HepG2 (cell line): ENCODE results near the gene KCNQ5. TPM values are rescaled to one million over a fixed set of nuclear protein-coding genes. Genes with fewer than 3 reads are reported as not detected.

Experiments used
- ATAC-seq: fragments of 200-7000 bp; cut with Tn5 transposase; 3 replicates; pipeline ENCODE4 v1.9.1; 2020; ENCODE audit warnings: mild to moderate bottlenecking, moderate library complexity
- BruUV-seq: library from RNA; stranded (reverse); fragments of 400-500 nt; replicated peaks from 2 replicates; lab custom pipeline; 2021; lab: Mats Ljungman, UMichigan
- CTCF ChIA-PET: fragments of 300-600 bp; formaldehyde crosslinking; extraction: SDS; loops from one replicate; lab custom pipeline; 2021; ENCODE audit warnings: low total read pairs, inconsistent platforms, low intra/inter-chr PET ratio; lab: Yijun Ruan, JAX
- POLR2A ChIA-PET: fragments of 350-600 bp; sonication (Branson Sonifier 250); formaldehyde crosslinking; loops from one replicate; lab custom pipeline; 2020; ENCODE audit warnings: antibody characterized with exemption, inconsistent platforms; lab: Yijun Ruan, JAX
- DNase-seq: peaks from one replicate; pipeline ENCODE4 v3.0.0-alpha.2; 2015; ENCODE audit warnings: low spot score
- FAIRE-seq: peaks from 3 replicates; lab custom pipeline; 2011; peaks lifted over from hg19 to GRCh38; lab: Jason Lieb, UNC
- H2AFZ ChIP-seq: one replicate; pipeline ENCODE4 v1.6.1; 2011; ENCODE audit warnings: low read length, inconsistent platforms
- H3K27ac ChIP-seq: fragments of 300-600 bp; 3 replicates; pipeline ENCODE4 v1.8.0; 2011; ENCODE audit warnings: mixed run types, mild to moderate bottlenecking, mixed read lengths, low read length, inconsistent platforms; ENCODE audit not compliant: insufficient read depth; ENCODE audit errors: extremely low read length
- H3K27me3 ChIP-seq, 2 experiments: fragments of 200-600 bp in 1 of 2; 2 replicates in 1 of 2; 3 replicates in 1 of 2; pipeline versions ENCODE4 v1.6.0 to v1.8.0; 2011; ENCODE audit warnings: low read length in 2 of 2, mild to moderate bottlenecking in 2 of 2, moderate library complexity in 2 of 2, inconsistent platforms in 1 of 2; ENCODE audit not compliant: insufficient read depth in 2 of 2, control insufficient read depth in 1 of 2
- H3K36me3 ChIP-seq, 2 experiments: fragments of 200-600 bp in 1 of 2; replicated peaks in 1 of 2; 2 replicates in 1 of 2; 3 replicates in 1 of 2; pipeline versions ENCODE4 v1.5.1 to v1.8.0; 2011; ENCODE audit warnings: low read length in 2 of 2, inconsistent platforms in 1 of 2; ENCODE audit not compliant: insufficient read depth in 2 of 2, control insufficient read depth in 1 of 2
- H3K4me1 ChIP-seq: 2 replicates; pipeline ENCODE4 v1.5.1; 2012; ENCODE audit warnings: low read length, inconsistent platforms; ENCODE audit not compliant: insufficient read depth
- H3K4me2 ChIP-seq: 2 replicates; pipeline ENCODE4 v1.6.0; 2011; ENCODE audit warnings: low read depth, low read length, inconsistent platforms
- H3K4me3 ChIP-seq, 3 experiments: fragments of 200-600 bp in 1 of 3; sonication (generic), shearing (Covaris generic) in 1 of 3; replicated peaks in 1 of 3; 2 replicates each; pipeline ENCODE4 v1.5.1; 2011 to 2016; ENCODE audit warnings: low read length in 3 of 3, inconsistent platforms in 2 of 3, low read depth in 2 of 3, mild to moderate bottlenecking in 2 of 3, control low read depth in 1 of 3, mixed read lengths in 1 of 3; ENCODE audit not compliant: insufficient read depth in 1 of 3
- H3K79me2 ChIP-seq: one replicate; pipeline ENCODE4 v1.6.1; 2011; ENCODE audit warnings: low read length, inconsistent platforms; ENCODE audit not compliant: insufficient read depth
- H3K9ac ChIP-seq: 2 replicates; pipeline ENCODE4 v1.6.0; 2011; ENCODE audit warnings: mild to moderate bottlenecking, low read depth, low read length, inconsistent platforms; ENCODE audit not compliant: insufficient read depth
- H3K9me3 ChIP-seq: 2 replicates; pipeline ENCODE4 v1.5.1; 2012; ENCODE audit warnings: mild to moderate bottlenecking, low read length
- H4K20me1 ChIP-seq: 2 replicates; pipeline ENCODE4 v1.6.0; 2011; ENCODE audit warnings: inconsistent platforms, mild to moderate bottlenecking, low read length, moderate library complexity; ENCODE audit not compliant: insufficient read depth
- FOXC1 ChIP-seq: sonication (generic); formaldehyde crosslinking; IDR thresholded peaks from 2 replicates; pipeline ENCODE4 v1.8.0; 2022; ENCODE audit warnings: mild to moderate bottlenecking, missing genetic modification reagents, borderline replicate concordance
- KDM6A ChIP-seq: IDR thresholded peaks from 2 replicates; pipeline ENCODE4 v1.6.1; 2016; ENCODE audit warnings: low read depth
- MAF1 ChIP-seq: sonication (generic); formaldehyde crosslinking; IDR thresholded peaks from 2 replicates; pipeline ENCODE4 v1.5.0; 2020; ENCODE audit warnings: missing genetic modification reagents, borderline replicate concordance
- MED1 ChIP-seq: sonication (generic); formaldehyde crosslinking; IDR thresholded peaks from 2 replicates; pipeline ENCODE4 v1.4.0; 2020; ENCODE audit warnings: missing genetic modification reagents
- MIER3 ChIP-seq: IDR thresholded peaks from 2 replicates; pipeline ENCODE4 v1.6.1; 2016; ENCODE audit warnings: missing compliant biosample characterization, borderline replicate concordance
- NFIB ChIP-seq: sonication (generic); formaldehyde crosslinking; IDR thresholded peaks from 2 replicates; pipeline ENCODE4 v1.9.0; 2021; ENCODE audit warnings: missing genetic modification reagents, mild to moderate bottlenecking, borderline replicate concordance
- POGZ ChIP-seq: sonication (generic); formaldehyde crosslinking; IDR thresholded peaks from 2 replicates; pipeline ENCODE4 v1.4.0; 2020; ENCODE audit warnings: mild to moderate bottlenecking, missing genetic modification reagents
- XRCC5 ChIP-seq: fragments of 200-400 bp; formaldehyde crosslinking; optimal IDR thresholded peaks from 2 replicates; pipeline ENCODE3; 2017; ENCODE audit warnings: mild to moderate bottlenecking, low read length
- ZFP62 ChIP-seq: sonication (generic); formaldehyde crosslinking; IDR thresholded peaks from 2 replicates; pipeline ENCODE4 v1.4.0; 2020; ENCODE audit warnings: missing genetic modification reagents
- ZNF260 ChIP-seq: sonication (generic); formaldehyde crosslinking; IDR thresholded peaks from 2 replicates; pipeline ENCODE4 v1.4.0; 2020; ENCODE audit warnings: missing genetic modification reagents, low read depth, mild to moderate bottlenecking, borderline replicate concordance
- ZNF30 ChIP-seq: sonication (generic); formaldehyde crosslinking; IDR thresholded peaks from 2 replicates; pipeline ENCODE4 v1.5.0; 2020; ENCODE audit warnings: mild to moderate bottlenecking, missing genetic modification reagents
- WGBS: methylation state at CpG from one replicate; pipeline ENCODE4 v1.1.6; 2017; ENCODE audit warnings: low lambda C conversion rate; 5-methylcytosine and 5-hydroxymethylcytosine counted together
- in situ Hi-C: cut with HindIII; loops from 2 replicates; pipeline ENCODE4 v1.10.0; 2017; ENCODE audit warnings: low pct_unique_long_range_greater_than_20kb; ENCODE audit not compliant: extremely low pct_ligation_motif_present
- intact Hi-C: fragments of 100-400 bp; cut with micrococcal nuclease; formaldehyde crosslinking; loops from one replicate; pipeline ENCODE4 v1.10.0; 2022; ENCODE audit not compliant: unreplicated experiment
- polyA plus RNA-seq, 8 experiments: library from polyadenylated mRNA; depleted of rRNA in 3 of 8; stranded (reverse) in 7 of 8; unstranded in 1 of 8; fragments of >200 nt; fragmentation: Illumina TruSeq in 4 of 8; extraction: Trizol in 4 of 8; gene quantifications; 2 replicates each; pipeline versions ENCODE4 v1.2.1 to v1.2.3, GENCODE V29; 2011 to 2016; ENCODE audit warnings: low read depth in 4 of 8, missing spikeins in 1 of 8, mixed read lengths in 1 of 8; ENCODE audit not compliant: insufficient read depth in 1 of 8
- total RNA-seq, 5 experiments: library from RNA; depleted of rRNA; stranded (reverse); fragments of >200 nt; fragmentation: Illumina TruSeq; extraction: Trizol; gene quantifications; 2 replicates each; pipeline ENCODE4 v1.2.3, GENCODE V29; 2016; ENCODE audit warnings: low read depth in 1 of 5
- TF ChIP-seq, protein P1 (sequence below): sonication (generic); formaldehyde crosslinking; IDR thresholded peaks from 2 replicates; pipeline ENCODE4 v1.4.0; 2020; ENCODE audit warnings: missing genetic modification reagents, borderline replicate concordance
- TF ChIP-seq, protein P2 (sequence below): sonication (generic); formaldehyde crosslinking; IDR thresholded peaks from 2 replicates; pipeline ENCODE4 v1.8.0; 2022; ENCODE audit warnings: mild to moderate bottlenecking, missing genetic modification reagents; ENCODE audit not compliant: insufficient replicate concordance
- TF ChIP-seq, protein P3 (sequence below): sonication (generic); formaldehyde crosslinking; conservative IDR thresholded peaks from 2 replicates; pipeline ENCODE4 v1.4.0; 2020; ENCODE audit warnings: missing genetic modification reagents
- TF ChIP-seq, protein P4 (sequence below): sonication (generic); formaldehyde crosslinking; conservative IDR thresholded peaks from 2 replicates; pipeline ENCODE4 v1.4.0; 2020; ENCODE audit warnings: mild to moderate bottlenecking, missing genetic modification reagents, moderate library complexity

KCNQ5 gene
- total and polyA plus RNA-seq, 2 of the 13 experiments (the other 11 are each of a cell fraction or from before 2014, with no cell fraction given): 0.04 TPM; not detected in 1

DNA sequence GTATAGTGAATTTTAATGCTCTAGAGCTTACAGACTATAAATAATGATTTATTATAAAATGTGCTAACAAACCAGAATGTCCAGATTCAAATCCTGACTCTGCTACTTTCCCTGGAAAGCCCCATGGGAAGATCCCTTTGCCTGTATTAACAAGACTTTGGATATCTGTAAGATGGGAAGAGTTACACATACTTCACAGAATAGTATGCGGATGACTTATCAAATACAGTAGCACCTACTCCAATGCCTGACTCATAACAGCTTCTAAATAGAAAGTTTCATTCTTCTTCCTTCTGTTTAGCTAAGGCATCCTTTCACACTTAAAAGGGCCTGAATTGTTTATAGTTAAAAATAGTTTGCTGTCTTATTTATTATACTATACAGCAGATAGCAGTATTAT lies 166.3 kb downstream of the KCNQ5 start (continued):
- TF ChIP-seq FOXC1 (no peak), POGZ (no peak), MIER3 (CRISPR knock-in tag) (no peak), KDM6A (CRISPR knock-in tag) (no peak)
- TF ChIP-seq, protein P1, sequence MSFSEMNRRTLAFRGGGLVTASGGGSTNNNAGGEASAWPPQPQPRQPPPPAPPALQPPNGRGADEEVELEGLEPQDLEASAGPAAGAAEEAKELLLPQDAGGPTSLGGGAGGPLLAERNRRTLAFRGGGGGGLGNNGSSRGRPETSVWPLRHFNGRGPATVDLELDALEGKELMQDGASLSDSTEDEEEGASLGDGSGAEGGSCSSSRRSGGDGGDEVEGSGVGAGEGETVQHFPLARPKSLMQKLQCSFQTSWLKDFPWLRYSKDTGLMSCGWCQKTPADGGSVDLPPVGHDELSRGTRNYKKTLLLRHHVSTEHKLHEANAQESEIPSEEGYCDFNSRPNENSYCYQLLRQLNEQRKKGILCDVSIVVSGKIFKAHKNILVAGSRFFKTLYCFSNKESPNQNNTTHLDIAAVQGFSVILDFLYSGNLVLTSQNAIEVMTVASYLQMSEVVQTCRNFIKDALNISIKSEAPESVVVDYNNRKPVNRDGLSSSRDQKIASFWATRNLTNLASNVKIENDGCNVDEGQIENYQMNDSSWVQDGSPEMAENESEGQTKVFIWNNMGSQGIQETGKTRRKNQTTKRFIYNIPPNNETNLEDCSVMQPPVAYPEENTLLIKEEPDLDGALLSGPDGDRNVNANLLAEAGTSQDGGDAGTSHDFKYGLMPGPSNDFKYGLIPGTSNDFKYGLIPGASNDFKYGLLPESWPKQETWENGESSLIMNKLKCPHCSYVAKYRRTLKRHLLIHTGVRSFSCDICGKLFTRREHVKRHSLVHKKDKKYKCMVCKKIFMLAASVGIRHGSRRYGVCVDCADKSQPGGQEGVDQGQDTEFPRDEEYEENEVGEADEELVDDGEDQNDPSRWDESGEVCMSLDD: no peak

DNA sequence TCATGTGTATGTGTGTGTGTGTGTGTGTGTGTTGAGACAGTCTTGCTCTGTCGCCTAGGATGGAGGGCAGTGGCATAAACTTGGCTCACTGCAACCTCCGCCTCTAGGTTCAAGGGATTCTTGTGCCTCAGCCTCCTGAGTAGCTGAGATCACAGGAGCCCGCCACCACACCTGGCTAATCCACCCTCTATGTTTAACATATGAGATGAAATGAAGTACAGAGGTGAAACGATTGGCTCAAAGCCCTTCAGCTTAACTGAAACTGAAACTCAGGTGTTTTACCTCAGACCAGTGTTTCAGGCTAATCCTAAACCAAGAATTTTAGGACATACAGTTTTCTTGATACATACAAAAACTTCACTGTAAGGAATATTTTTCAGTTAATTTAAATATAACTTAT lies 167.3 kb downstream of the KCNQ5 start:
- CTCF ChIA-PET: no interaction called here
- Histone ChIP-seq H3K27me3 (no peaks in the 10 kb centered on the region), H3K4me1 (no peaks in the 10 kb centered on the region), H3K9me3 (no peaks in the 10 kb centered on the region), H2AFZ (no peak overlapping the region), H3K9ac (no peak overlapping the region), H3K4me2 (no peak overlapping the region), H4K20me1 (no peaks in the 10 kb centered on the region), H3K36me3 (no peaks in the 10 kb centered on the region), H3K4me3 (no peak overlapping the region), H3K27ac (no peak overlapping the region), H3K79me2 (no peaks in the 10 kb centered on the region)
- TF ChIP-seq MED1 (no peak), NFIB (CRISPR knock-in tag) (no peak), MAF1 (CRISPR knock-in tag) (no peak), ZNF30 (CRISPR knock-in tag) (no peak), ZFP62 (CRISPR knock-in tag) (no peak), ZNF260 (CRISPR knock-in tag) (no peak), XRCC5 (no peak)
- TF ChIP-seq, protein P2, sequence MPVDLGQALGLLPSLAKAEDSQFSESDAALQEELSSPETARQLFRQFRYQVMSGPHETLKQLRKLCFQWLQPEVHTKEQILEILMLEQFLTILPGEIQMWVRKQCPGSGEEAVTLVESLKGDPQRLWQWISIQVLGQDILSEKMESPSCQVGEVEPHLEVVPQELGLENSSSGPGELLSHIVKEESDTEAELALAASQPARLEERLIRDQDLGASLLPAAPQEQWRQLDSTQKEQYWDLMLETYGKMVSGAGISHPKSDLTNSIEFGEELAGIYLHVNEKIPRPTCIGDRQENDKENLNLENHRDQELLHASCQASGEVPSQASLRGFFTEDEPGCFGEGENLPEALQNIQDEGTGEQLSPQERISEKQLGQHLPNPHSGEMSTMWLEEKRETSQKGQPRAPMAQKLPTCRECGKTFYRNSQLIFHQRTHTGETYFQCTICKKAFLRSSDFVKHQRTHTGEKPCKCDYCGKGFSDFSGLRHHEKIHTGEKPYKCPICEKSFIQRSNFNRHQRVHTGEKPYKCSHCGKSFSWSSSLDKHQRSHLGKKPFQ: no peak
- TF ChIP-seq, protein P3, sequence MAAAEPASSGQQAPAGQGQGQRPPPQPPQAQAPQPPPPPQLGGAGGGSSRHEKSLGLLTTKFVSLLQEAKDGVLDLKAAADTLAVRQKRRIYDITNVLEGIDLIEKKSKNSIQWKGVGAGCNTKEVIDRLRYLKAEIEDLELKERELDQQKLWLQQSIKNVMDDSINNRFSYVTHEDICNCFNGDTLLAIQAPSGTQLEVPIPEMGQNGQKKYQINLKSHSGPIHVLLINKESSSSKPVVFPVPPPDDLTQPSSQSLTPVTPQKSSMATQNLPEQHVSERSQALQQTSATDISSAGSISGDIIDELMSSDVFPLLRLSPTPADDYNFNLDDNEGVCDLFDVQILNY (CRISPR knock-in tag): no peak
- TF ChIP-seq, protein P4, sequence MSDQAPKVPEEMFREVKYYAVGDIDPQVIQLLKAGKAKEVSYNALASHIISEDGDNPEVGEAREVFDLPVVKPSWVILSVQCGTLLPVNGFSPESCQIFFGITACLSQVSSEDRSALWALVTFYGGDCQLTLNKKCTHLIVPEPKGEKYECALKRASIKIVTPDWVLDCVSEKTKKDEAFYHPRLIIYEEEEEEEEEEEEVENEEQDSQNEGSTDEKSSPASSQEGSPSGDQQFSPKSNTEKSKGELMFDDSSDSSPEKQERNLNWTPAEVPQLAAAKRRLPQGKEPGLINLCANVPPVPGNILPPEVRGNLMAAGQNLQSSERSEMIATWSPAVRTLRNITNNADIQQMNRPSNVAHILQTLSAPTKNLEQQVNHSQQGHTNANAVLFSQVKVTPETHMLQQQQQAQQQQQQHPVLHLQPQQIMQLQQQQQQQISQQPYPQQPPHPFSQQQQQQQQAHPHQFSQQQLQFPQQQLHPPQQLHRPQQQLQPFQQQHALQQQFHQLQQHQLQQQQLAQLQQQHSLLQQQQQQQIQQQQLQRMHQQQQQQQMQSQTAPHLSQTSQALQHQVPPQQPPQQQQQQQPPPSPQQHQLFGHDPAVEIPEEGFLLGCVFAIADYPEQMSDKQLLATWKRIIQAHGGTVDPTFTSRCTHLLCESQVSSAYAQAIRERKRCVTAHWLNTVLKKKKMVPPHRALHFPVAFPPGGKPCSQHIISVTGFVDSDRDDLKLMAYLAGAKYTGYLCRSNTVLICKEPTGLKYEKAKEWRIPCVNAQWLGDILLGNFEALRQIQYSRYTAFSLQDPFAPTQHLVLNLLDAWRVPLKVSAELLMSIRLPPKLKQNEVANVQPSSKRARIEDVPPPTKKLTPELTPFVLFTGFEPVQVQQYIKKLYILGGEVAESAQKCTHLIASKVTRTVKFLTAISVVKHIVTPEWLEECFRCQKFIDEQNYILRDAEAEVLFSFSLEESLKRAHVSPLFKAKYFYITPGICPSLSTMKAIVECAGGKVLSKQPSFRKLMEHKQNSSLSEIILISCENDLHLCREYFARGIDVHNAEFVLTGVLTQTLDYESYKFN (CRISPR knock-in tag): no peak
- ATAC-seq (no peak), DNase-seq (no peak), FAIRE-seq (no peak)
- no TSS peak for BruUV-seq
- intact Hi-C loops: no loop called here
- POLR2A ChIA-PET: no interaction called here
- WGBS: 2% methylated on average over 4 of the region's 4 CpGs
- in situ Hi-C loops: no loop called here
